Stimulated activated naive B cell treated with anti-CD40 and anti-IgM and Interleukin-4, amounts not matched to agents 10 μg/mL and 1 μg/mL and 100 μg/mL, for 72 hours (primary cell): ENCODE data around the gene TRIM67.

Experiments
- ATAC-seq, 2 donors: fragments of 150-1000 bp; cut with Tn5 transposase; replicated peaks; 2 replicates each; pipeline ENCODE4 v1.10.0; 2021; ENCODE audit warnings: moderate library complexity in 1 of 2
- DNase-seq: peaks from one replicate; pipeline ENCODE4 v3.0.0; 2021
- H3K27ac Mint-ChIP-seq: one replicate; pipeline ENCODE4 v1.8.0; 2022; ENCODE audit warnings: mild to moderate bottlenecking, mixed read lengths
- H3K27me3 Mint-ChIP-seq, 2 donors: one replicate each; pipeline ENCODE4 v1.8.0; 2022; ENCODE audit warnings: mixed read lengths in 2 of 2
- H3K36me3 Mint-ChIP-seq, 2 donors: one replicate each; pipeline ENCODE4 v1.8.0; 2022; ENCODE audit warnings: mixed read lengths in 2 of 2, mild to moderate bottlenecking in 1 of 2
- H3K4me1 Mint-ChIP-seq, 2 donors: one replicate each; pipeline ENCODE4 v1.8.0; 2022; ENCODE audit warnings: mixed read lengths in 2 of 2, mild to moderate bottlenecking in 1 of 2
- H3K4me3 Mint-ChIP-seq, 2 donors: one replicate each; pipeline ENCODE4 v1.8.0; 2022; ENCODE audit warnings: mild to moderate bottlenecking in 2 of 2, mixed read lengths in 2 of 2, moderate library complexity in 1 of 2
- H3K9me3 Mint-ChIP-seq, 2 donors: one replicate each; pipeline ENCODE4 v1.8.0; 2022; ENCODE audit warnings: mixed read lengths in 2 of 2, mild to moderate bottlenecking in 1 of 2

The TRIM67 gene

GRCh38 chr1:231196307-231196706 is 34.4 kb downstream of the TRIM67 start:
- H3K4me3 Mint-ChIP-seq, result no peak overlapping the region
- H3K9me3 Mint-ChIP-seq, result no peaks in the 10 kb centered on the region
- peaks cover 21 to 26% of the 10 kb centered on the region in 2 donors for H3K27me3 Mint-ChIP-seq
- H3K36me3 Mint-ChIP-seq, result no peaks in the 10 kb centered on the region
- H3K27ac Mint-ChIP-seq, result no peak overlapping the region
- ATAC-seq (no peak), DNase-seq (no peak)
- H3K4me1 Mint-ChIP-seq, result no peaks in the 10 kb centered on the region

DNA sequence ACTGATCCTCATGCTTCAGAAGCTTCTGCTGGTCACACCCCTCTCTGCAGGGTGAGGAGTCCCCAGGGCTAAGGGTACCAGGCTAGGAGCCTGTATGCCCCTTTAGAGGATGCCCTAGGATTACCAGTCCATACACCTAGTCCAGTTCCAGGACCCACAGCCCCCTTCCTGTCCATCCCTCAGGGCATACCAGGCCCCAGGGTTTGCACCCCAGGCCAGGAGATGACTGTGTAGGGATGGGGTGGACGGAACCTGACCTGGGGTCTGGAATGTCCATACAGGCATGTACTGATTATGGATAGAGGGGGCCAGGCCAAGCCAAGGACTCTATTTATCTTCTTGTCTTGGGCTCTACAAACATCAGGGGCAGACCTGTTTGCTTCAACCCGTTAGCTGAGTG is 34.9 kb downstream of the TRIM67 start:
- Mint-ChIP-seq H3K4me1 (peaks cover 0 to under 1% of the 10 kb centered on the region in 2 donors), H3K4me3 (no peak overlapping the region), H3K27me3 (peaks cover 22 to 25% of the 10 kb centered on the region in 2 donors), H3K9me3 (no peaks in the 10 kb centered on the region), H3K27ac (no peak overlapping the region), H3K36me3 (no peaks in the 10 kb centered on the region)
- ATAC-seq (no peak), DNase-seq (no peak)

- no peaks in the 10 kb centered on the region for H3K9me3 Mint-ChIP-seq
- ATAC-seq (no peak), DNase-seq (no peak)
- no peaks in the 10 kb centered on the region for H3K36me3 Mint-ChIP-seq
- peaks cover 0 to 8% of the 10 kb centered on the region in 2 donors for H3K4me1 Mint-ChIP-seq
- no peak overlapping the region for H3K4me3 Mint-ChIP-seq
- H3K27ac Mint-ChIP-seq, result no peak overlapping the region
- H3K27me3 Mint-ChIP-seq, result peaks cover 39 to 45% of the 10 kb centered on the region in 2 donors
Measured at GRCh38 chr1:231199868-231200267, 38.0 kb downstream of the TRIM67 start.

GRCh38 chr1:231200388-231201031 is 38.7 kb downstream of the TRIM67 start:
- DNase-seq, result no peak
- H3K4me1 Mint-ChIP-seq, result peaks cover 0 to 8% of the 10 kb centered on the region in 2 donors
- H3K4me3 Mint-ChIP-seq, result no peak overlapping the region
- H3K27ac Mint-ChIP-seq, result no peak overlapping the region
- no peaks in the 10 kb centered on the region for H3K36me3 Mint-ChIP-seq
- no peaks in the 10 kb centered on the region for H3K9me3 Mint-ChIP-seq
- H3K27me3 Mint-ChIP-seq, result peaks cover 38 to 46% of the 10 kb centered on the region in 2 donors
- no peak for ATAC-seq

- DNase-seq (no peak), ATAC-seq (no peak)
- Mint-ChIP-seq H3K4me3 (no peak overlapping the region), H3K27ac (no peak overlapping the region), H3K4me1 (peaks cover 0 to 8% of the 10 kb centered on the region in 2 donors), H3K36me3 (no peaks in the 10 kb centered on the region), H3K27me3 (peaks cover 32 to 39% of the 10 kb centered on the region in 2 donors), H3K9me3 (no peaks in the 10 kb centered on the region)
Measured at GRCh38 chr1:231201375-231201978, 39.6 kb downstream of the TRIM67 start.

DNA sequence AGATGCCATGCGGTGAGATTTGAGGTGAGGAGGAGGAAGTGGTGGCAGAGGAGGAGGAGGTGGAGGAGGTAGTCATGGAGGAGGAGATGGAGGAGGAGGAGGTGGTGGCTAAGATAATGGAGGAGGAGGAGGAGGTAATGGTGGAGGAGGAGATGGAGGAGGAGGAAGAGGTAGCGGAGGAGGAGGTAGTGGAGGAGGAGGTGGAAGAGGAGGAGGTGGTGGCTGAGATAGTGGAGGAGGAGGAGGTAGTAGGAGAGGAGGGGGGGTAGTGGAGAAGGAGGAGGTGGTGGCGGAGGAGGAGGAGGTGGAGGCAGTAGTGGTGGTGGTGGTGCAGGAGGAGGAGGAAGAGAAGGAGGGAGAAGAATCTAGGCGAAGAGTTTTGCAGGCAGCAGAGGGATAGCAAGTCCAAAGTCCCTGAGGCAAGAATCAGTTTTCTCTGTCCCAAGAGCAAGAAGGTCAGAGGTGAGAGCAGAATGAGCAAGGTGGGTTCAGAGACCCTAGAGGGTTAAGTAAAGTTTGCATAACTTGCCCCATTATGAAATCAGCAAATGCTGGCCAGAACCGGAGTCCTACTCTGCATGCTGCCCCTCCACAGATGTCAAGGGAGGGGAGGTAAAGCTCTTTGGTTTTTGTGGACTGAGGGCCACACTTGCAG is 40.2 kb downstream of the TRIM67 start:
- H3K9me3 Mint-ChIP-seq, result no peaks in the 10 kb centered on the region
- no peak overlapping the region for H3K27ac Mint-ChIP-seq
- H3K4me1 Mint-ChIP-seq, result peaks cover 0 to 8% of the 10 kb centered on the region in 2 donors
- H3K4me3 Mint-ChIP-seq, result no peak overlapping the region
- H3K36me3 Mint-ChIP-seq, result no peaks in the 10 kb centered on the region
- peaks cover 32 to 39% of the 10 kb centered on the region in 2 donors for H3K27me3 Mint-ChIP-seq
- ATAC-seq (no peak), DNase-seq (no peak)

DNA sequence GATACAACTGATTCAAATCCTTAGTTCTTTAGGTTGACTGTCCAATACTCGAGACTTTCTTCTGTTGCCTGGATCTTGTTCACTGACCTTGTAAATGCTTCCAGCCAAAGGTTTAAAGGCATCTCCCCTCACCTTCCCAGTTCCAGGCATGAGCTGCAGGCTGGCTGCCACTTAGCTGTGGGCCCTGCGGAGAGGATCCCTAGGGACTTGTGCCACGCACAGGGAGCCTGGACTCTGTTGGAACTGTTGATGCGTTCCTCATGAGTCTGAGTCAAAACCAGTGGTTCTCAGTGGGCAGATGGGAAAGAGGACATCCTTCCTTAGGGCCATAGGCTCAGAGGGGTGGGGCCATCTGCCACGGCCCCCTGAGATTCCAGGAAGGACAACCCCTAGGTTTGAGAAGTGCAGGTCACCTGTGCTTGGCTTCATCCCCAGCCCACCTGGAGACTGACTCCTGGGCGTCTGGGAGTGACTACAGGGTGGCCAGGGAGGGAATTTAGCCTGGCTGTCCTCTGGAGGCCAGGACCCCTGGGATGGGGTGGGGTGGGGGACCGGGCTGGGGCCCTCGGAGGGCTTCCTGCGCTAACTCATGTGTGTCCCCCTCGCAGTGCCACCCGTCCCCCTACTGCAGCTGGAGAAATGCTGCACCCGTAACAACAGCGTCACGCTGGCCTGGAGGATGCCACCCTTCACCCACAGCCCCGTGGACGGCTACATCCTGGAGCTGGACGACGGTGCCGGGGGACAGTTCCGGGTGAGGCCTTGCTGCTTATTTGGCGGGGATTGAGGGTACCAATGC is 41.6 kb downstream of the TRIM67 start:
- H3K9me3 Mint-ChIP-seq, result no peaks in the 10 kb centered on the region
- H3K27ac Mint-ChIP-seq, result no peak overlapping the region
- DNase-seq (no peak), ATAC-seq (no peak)
- H3K36me3 Mint-ChIP-seq, result no peaks in the 10 kb centered on the region
- peaks cover 24 to 39% of the 10 kb centered on the region in 2 donors for H3K27me3 Mint-ChIP-seq
- H3K4me1 Mint-ChIP-seq, result peaks cover 0 to 8% of the 10 kb centered on the region in 2 donors
- H3K4me3 Mint-ChIP-seq, result no peak overlapping the region

- H3K27ac Mint-ChIP-seq, result no peak overlapping the region
- H3K27me3 Mint-ChIP-seq, result peaks cover 14 to 24% of the 10 kb centered on the region in 2 donors
- DNase-seq (no peak), ATAC-seq (no peak)
- no peaks in the 10 kb centered on the region for H3K36me3 Mint-ChIP-seq
- H3K4me3 Mint-ChIP-seq, result no peak overlapping the region
- no peaks in the 10 kb centered on the region for H3K9me3 Mint-ChIP-seq
- H3K4me1 Mint-ChIP-seq, result peaks cover 5 to 16% of the 10 kb centered on the region in 2 donors
Measured at GRCh38 chr1:231206856-231207255, 45.0 kb downstream of the TRIM67 start.

DNA sequence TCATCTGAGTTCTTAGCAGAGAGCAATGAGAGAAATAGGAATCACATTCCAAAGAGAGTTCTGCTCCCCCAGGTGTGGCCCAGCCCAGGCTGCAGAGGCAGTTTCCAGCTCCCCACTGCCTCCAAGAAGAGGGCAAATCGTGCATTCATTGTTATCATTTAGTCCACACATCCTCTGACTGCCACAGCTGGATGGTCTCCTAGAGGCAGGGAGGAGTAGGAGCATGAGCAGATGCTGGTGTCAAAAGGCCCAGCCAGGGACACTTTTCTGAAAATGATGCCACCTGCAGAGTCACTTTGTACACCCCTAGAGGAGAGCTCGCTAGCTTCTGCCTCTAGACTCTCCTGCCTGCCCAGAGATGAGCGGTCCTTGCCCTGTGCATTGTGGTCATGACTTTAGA is 45.6 kb downstream of the TRIM67 start:
- ATAC-seq, result no peak
- Mint-ChIP-seq H3K4me1 (peaks cover 5 to 12% of the 10 kb centered on the region in 2 donors), H3K4me3 (no peak overlapping the region), H3K36me3 (no peaks in the 10 kb centered on the region), H3K27me3 (peaks cover 11 to 18% of the 10 kb centered on the region in 2 donors), H3K9me3 (no peaks in the 10 kb centered on the region), H3K27ac (no peak overlapping the region)
- DNase-seq, result no peak

GRCh38 chr1:231208980-231209379 is 47.1 kb downstream of the TRIM67 start:
- Mint-ChIP-seq H3K27ac (no peak overlapping the region), H3K27me3 (peaks cover 3 to 11% of the 10 kb centered on the region in 2 donors), H3K4me1 (peaks cover 6 to 15% of the 10 kb centered on the region in 2 donors), H3K4me3 (no peak overlapping the region), H3K9me3 (no peaks in the 10 kb centered on the region), H3K36me3 (peaks cover 0 to 1% of the 10 kb centered on the region in 2 donors)
- DNase-seq (no peak), ATAC-seq (no peak)

GRCh38 chr1:231209531-231209930 is 47.7 kb downstream of the TRIM67 start:
- Mint-ChIP-seq H3K36me3 (peaks cover 0 to 3% of the 10 kb centered on the region in 2 donors), H3K4me3 (no peak overlapping the region), H3K27me3 (peaks cover 0 to 6% of the 10 kb centered on the region in 2 donors), H3K4me1 (peaks cover 10 to 20% of the 10 kb centered on the region in 2 donors), H3K9me3 (no peaks in the 10 kb centered on the region), H3K27ac (peak overlapping the region; percentile 14)
- ATAC-seq (no peak), DNase-seq (no peak)

- Mint-ChIP-seq H3K27ac (no peak overlapping the region), H3K36me3 (peaks cover 0 to 3% of the 10 kb centered on the region in 2 donors), H3K4me3 (no peak overlapping the region), H3K4me1 (peaks cover 13 to 26% of the 10 kb centered on the region in 2 donors), H3K9me3 (no peaks in the 10 kb centered on the region), H3K27me3 (no peaks in the 10 kb centered on the region)
- ATAC-seq (no peak), DNase-seq (no peak)
Measured at GRCh38 chr1:231210126-231210525, 48.3 kb downstream of the TRIM67 start.

- Mint-ChIP-seq H3K9me3 (no peaks in the 10 kb centered on the region), H3K4me1 (peaks cover 21 to 37% of the 10 kb centered on the region in 2 donors), H3K27ac (peak overlapping the region; percentile 79), H3K36me3 (peaks cover 0 to 3% of the 10 kb centered on the region in 2 donors), H3K4me3 (peak overlapping the region; percentile 83 to 84), H3K27me3 (no peaks in the 10 kb centered on the region)
- DNase-seq, result peak; percentile 91
- ATAC-seq, result peak; percentile 83 to 86
Measured at GRCh38 chr1:231211005-231211857, 49.4 kb downstream of the TRIM67 start.
